Limb (tissue), 2 donors: ENCODE results near the gene CCDC83.

Experiments used
- DNase-seq, 2 donors: peaks; one replicate each; pipeline ENCODE4 v3.0.0-alpha.2; 2016; ENCODE audit errors: extremely low spot score in 2 of 2

The CCDC83 gene

GRCh38 chr11:85855341-85855656 lies at the start of gene CCDC83:
Gene CCDC83 (plus strand): TSS chr11:85855383. CDS start chr11:85865124, 9,741 bp downstream.
- DNase-seq: no peak

GRCh38 chr11:85805387-85805786 lies 49.8 kb upstream of the CCDC83 start:
- DNase-seq: no peak

GRCh38 chr11:85806016-85806415 lies 49.2 kb upstream of the CCDC83 start:
- no peak for DNase-seq

GRCh38 chr11:85806876-85807275 lies 48.3 kb upstream of the CCDC83 start:
- DNase-seq: no peak

GRCh38 chr11:85809191-85809590 lies 46.0 kb upstream of the CCDC83 start:
- DNase-seq: no peak

GRCh38 chr11:85809863-85810262 lies 45.3 kb upstream of the CCDC83 start:
- DNase-seq: no peak

- no peak for DNase-seq
These were observed 44.7 kb upstream of the CCDC83 start for GRCh38 chr11:85810521-85810870.

- peak in 1 of 2 donors; percentile 73 for DNase-seq
These were observed 44.1 kb upstream of the CCDC83 start, which contains the start of gene SYTL2 for GRCh38 chr11:85810871-85811611. Gene SYTL2 (minus strand): TSS chr11:85811141. CDS start chr11:85757725, 53,416 bp downstream.

GRCh38 chr11:85811624-85812023 lies 43.6 kb upstream of the CCDC83 start:
- DNase-seq: no peak

GRCh38 chr11:85813721-85814120 lies 41.5 kb upstream of the CCDC83 start:
- no peak for DNase-seq

- DNase-seq: no peak
These were observed 39.8 kb upstream of the CCDC83 start for GRCh38 chr11:85815186-85815931.

GRCh38 chr11:85819441-85819840 lies 35.7 kb upstream of the CCDC83 start:
- no peak for DNase-seq

GRCh38 chr11:85821636-85822035 lies 33.5 kb upstream of the CCDC83 start:
- no peak for DNase-seq

GRCh38 chr11:85822814-85823213 lies 32.4 kb upstream of the CCDC83 start:
- DNase-seq: no peak

- DNase-seq: no peak
These were observed 31.4 kb upstream of the CCDC83 start for GRCh38 chr11:85823816-85824215.

- DNase-seq: no peak
These were observed 29.6 kb upstream of the CCDC83 start for GRCh38 chr11:85825616-85826015.

GRCh38 chr11:85826116-85826855 lies 28.9 kb upstream of the CCDC83 start:
- DNase-seq: peak in 1 of 2 donors; percentile 58

- DNase-seq: no peak
These were observed 27.2 kb upstream of the CCDC83 start for GRCh38 chr11:85827748-85828639.

GRCh38 chr11:85828640-85828978 lies 26.6 kb upstream of the CCDC83 start:
- no peak for DNase-seq

GRCh38 chr11:85829172-85829571 lies 26.0 kb upstream of the CCDC83 start:
- DNase-seq: no peak

- no peak for DNase-seq
These were observed 24.1 kb upstream of the CCDC83 start for GRCh38 chr11:85831050-85831449.
